Epithelial cell of proximal tubule (primary cell): Measurements from ENCODE around the gene COLEC11. TPM values are rescaled to one million over a fixed set of nuclear protein-coding genes. Genes with fewer than 3 reads are reported as not detected.
"Not testable (repeated sequence)": the region's sequence is repeated elsewhere in the genome, so short reads cannot be mapped to it uniquely, and the experiment has no call there.

Source experiments
- DNase-seq: peaks from one replicate; pipeline ENCODE4 v3.0.0-alpha.2; 2011; ENCODE audit warnings: low read depth
- H3K4me3 ChIP-seq: 2 replicates; pipeline ENCODE4 v1.5.1; 2011; ENCODE audit warnings: low read depth, mild to moderate bottlenecking, low read length
- total RNA-seq: library from RNA; depleted of rRNA; stranded (reverse); fragments of >200 nt; gene quantifications from 2 replicates; pipeline ENCODE4 v1.2.3, GENCODE V29; 2015
- TF ChIP-seq, protein P1 (sequence below): conservative IDR thresholded peaks from 2 replicates; pipeline ENCODE4 v1.5.1; 2012; ENCODE audit warnings: low read depth, mild to moderate bottlenecking, low read length

COLEC11 gene
- total RNA-seq, 1 donor from 2014 or later: 0.40 TPM

- DNase-seq: no peak
- TF ChIP-seq, protein P1, sequence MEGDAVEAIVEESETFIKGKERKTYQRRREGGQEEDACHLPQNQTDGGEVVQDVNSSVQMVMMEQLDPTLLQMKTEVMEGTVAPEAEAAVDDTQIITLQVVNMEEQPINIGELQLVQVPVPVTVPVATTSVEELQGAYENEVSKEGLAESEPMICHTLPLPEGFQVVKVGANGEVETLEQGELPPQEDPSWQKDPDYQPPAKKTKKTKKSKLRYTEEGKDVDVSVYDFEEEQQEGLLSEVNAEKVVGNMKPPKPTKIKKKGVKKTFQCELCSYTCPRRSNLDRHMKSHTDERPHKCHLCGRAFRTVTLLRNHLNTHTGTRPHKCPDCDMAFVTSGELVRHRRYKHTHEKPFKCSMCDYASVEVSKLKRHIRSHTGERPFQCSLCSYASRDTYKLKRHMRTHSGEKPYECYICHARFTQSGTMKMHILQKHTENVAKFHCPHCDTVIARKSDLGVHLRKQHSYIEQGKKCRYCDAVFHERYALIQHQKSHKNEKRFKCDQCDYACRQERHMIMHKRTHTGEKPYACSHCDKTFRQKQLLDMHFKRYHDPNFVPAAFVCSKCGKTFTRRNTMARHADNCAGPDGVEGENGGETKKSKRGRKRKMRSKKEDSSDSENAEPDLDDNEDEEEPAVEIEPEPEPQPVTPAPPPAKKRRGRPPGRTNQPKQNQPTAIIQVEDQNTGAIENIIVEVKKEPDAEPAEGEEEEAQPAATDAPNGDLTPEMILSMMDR: no peak
- peak overlapping the region; percentile 96 for H3K4me3 ChIP-seq
These were observed 19.2 kb upstream of the COLEC11 start for GRCh38 chr2:3575534-3576262.

DNA sequence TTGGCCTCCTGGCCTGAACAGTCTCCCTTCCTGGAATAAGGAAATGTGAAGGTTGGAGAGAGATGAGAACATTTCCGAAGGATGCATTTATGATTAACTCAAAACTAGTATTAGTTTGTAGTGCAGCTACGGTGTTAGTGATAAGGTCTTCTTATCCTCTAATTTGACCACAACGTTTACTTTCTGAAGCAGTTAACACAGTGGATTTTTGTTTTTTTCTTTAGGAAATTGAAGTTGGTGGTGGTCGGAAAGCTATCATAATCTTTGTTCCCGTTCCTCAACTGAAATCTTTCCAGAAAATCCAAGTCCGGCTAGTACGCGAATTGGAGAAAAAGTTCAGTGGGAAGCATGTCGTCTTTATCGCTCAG is 18.7 kb upstream of the COLEC11 start:
- DNase-seq: not testable (repeated sequence)
- H3K4me3 ChIP-seq: peak overlapping the region; percentile 96

DNA sequence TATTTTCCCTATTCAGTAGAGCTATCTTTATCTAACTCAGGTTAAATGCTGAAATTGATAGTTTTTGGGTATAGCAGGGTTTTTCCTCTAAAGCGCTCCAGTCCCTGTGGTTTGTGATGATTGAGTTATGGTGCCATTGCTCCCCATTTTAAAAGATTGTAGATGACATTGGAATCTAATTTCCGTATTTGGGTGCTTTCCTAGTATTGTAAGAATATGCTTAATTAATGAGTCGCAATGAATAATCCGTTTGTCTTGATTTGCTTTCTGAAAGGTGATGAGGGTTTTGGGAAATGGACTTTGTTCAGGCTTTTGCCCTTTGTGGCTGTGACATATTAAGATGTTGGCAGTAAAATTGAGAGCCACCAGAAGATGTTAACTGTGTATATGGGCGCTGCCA is 15.9 kb upstream of the COLEC11 start:
- H3K4me3 ChIP-seq: peak overlapping the region; percentile 12
- no peak for DNase-seq
- TF ChIP-seq, protein P1: no peak

DNA sequence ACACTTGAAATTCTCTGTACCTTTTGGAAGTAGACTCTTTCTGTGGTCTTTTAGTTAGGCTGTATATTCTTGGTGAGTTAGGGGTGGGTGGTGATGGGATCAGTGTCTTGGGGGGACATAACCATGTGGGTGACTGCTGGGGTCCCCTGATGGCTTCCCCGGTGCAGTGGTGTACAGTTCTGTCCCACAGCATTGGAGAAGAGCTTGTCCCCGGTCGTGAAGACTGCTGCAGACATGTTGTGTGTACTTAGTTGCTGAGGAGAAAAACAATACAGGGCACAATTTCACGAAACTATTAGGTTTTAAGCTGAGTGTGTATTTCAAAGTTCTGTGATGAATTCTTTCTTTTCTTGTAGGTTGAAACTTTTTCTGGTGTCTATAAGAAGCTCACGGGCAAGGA is 14.5 kb upstream of the COLEC11 start:
- no peak for DNase-seq
- H3K4me3 ChIP-seq: no peak overlapping the region
- TF ChIP-seq, protein P1: no peak

GRCh38 chr2:3581367-3582262 is 13.3 kb upstream of the COLEC11 start:
- H3K4me3 ChIP-seq: no peak overlapping the region
- TF ChIP-seq, protein P1: no peak
- DNase-seq: no peak

- TF ChIP-seq, protein P1: no peak
- H3K4me3 ChIP-seq: no peak overlapping the region
- no peak for DNase-seq
These were observed 10.8 kb upstream of the COLEC11 start for GRCh38 chr2:3584076-3584475.

DNA sequence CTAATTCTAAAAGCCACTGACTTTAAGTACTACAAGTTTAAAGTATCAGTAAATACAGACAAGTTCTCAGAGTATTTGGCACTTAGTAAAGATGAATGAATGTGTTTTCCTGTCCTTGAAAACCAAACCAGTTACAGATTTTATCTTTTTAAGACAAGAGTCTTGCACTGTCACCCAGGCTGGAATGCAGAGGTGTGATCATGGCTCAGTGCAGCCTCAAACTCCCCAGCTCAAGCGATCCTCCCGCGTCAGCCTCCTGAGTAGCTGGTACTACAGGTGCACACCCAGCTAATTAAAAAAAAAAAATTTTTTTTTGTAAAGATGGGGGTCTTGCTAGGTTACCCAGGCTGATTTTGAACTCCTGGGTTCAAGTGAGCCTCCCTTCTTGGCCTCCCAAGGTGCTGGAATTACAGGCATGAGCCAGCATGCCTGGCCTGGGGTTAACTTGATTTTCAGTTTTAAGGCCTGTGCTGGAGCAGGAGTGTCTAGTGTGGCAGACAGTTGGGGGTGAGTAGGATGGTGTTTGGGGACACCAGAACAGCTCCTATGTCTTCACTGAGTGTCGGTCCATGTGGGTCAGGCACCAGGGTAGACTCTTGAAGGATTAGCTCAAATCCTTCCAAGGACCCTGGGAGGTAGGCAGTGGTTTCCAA is 10.2 kb upstream of the COLEC11 start:
- H3K4me3 ChIP-seq: no peak overlapping the region
- TF ChIP-seq, protein P1: no peak
- DNase-seq: no peak
